ENCODE measurements around the gene CYP26A1.

Gene CYP26A1

GRCh38 chr10:93079663-93080349 lies 6.1 kb downstream of the CYP26A1 start:
- no peak for TF ChIP-seq CTCF (IDR thresholded peaks at IDR 0.05; ENCODE audit: control insufficient read depth, insufficient read depth, low read depth, low read length, missing control alignments)

GRCh38 chr10:93080350-93081046 lies 6.8 kb downstream of the CYP26A1 start:
- peak; percentile 87 for TF ChIP-seq CTCF (IDR thresholded peaks at IDR 0.05; ENCODE audit: control insufficient read depth, insufficient read depth, low read depth, low read length, missing control alignments)
- no peak overlapping the region for H3K4me3 ChIP-seq (ENCODE audit: control insufficient read depth, low read depth, low read length)
- peak; percentile 20 for DNase-seq (ENCODE audit: low read depth)

More at GRCh38 chr10:93079663-93080349, 6.1 kb downstream of the CYP26A1 start:
- no peak overlapping the region for H3K4me3 ChIP-seq (ENCODE audit: control insufficient read depth, low read depth, low read length)
- DNase-seq (ENCODE audit: low read depth) = no peak

- TF ChIP-seq CTCF (IDR thresholded peaks at IDR 0.05; ENCODE audit: control insufficient read depth, insufficient read depth, low read depth, low read length, missing control alignments) = no peak
- DNase-seq (ENCODE audit: low read depth) = no peak
- H3K4me3 ChIP-seq (ENCODE audit: control insufficient read depth, low read depth, low read length) = no peak overlapping the region
Measured at GRCh38 chr10:93081318-93081717, 7.6 kb downstream of the CYP26A1 start.

- H3K4me3 ChIP-seq (ENCODE audit: control insufficient read depth, low read depth, low read length) = no peak overlapping the region
- no peak for TF ChIP-seq CTCF (IDR thresholded peaks at IDR 0.05; ENCODE audit: control insufficient read depth, insufficient read depth, low read depth, low read length, missing control alignments)
- DNase-seq (ENCODE audit: low read depth) = peak; percentile 11
Measured at GRCh38 chr10:93081834-93082233, 8.1 kb downstream of the CYP26A1 start.

GRCh38 chr10:93083743-93084539 lies 10.2 kb downstream of the CYP26A1 start:
- no peak for DNase-seq (ENCODE audit: low read depth)
- no peak for TF ChIP-seq CTCF (IDR thresholded peaks at IDR 0.05; ENCODE audit: control insufficient read depth, insufficient read depth, low read depth, low read length, missing control alignments)
- H3K4me3 ChIP-seq (ENCODE audit: control insufficient read depth, low read depth, low read length) = no peak overlapping the region

GRCh38 chr10:93085272-93085859 lies 11.7 kb downstream of the CYP26A1 start:
- no peak for DNase-seq (ENCODE audit: low read depth)
- TF ChIP-seq CTCF (IDR thresholded peaks at IDR 0.05; ENCODE audit: control insufficient read depth, insufficient read depth, low read depth, low read length, missing control alignments) = no peak
- H3K4me3 ChIP-seq (ENCODE audit: control insufficient read depth, low read depth, low read length) = no peak overlapping the region
